Osteocyte (in vitro differentiated cells): Measurements from ENCODE around the gene PRELP. TPM values are rescaled to one million over a fixed set of nuclear protein-coding genes. Genes with fewer than 3 reads are reported as not detected.

Experiments
- DNase-seq: peaks from one replicate; pipeline ENCODE4 v3.0.0; 2021; ENCODE audit warnings: mixed read lengths; ENCODE audit not compliant: unreplicated experiment; ENCODE audit errors: extremely low spot score
- H3K27ac Mint-ChIP-seq: one replicate; pipeline ENCODE4 v1.8.0; 2021; ENCODE audit warnings: mild to moderate bottlenecking, mixed read lengths; ENCODE audit not compliant: unreplicated experiment
- H3K27me3 Mint-ChIP-seq: one replicate; pipeline ENCODE4 v1.8.0; 2021; ENCODE audit warnings: mixed read lengths; ENCODE audit not compliant: unreplicated experiment
- H3K36me3 Mint-ChIP-seq: one replicate; pipeline ENCODE4 v1.8.0; 2021; ENCODE audit warnings: mixed read lengths; ENCODE audit not compliant: unreplicated experiment
- H3K4me1 Mint-ChIP-seq: one replicate; pipeline ENCODE4 v1.8.0; 2021; ENCODE audit warnings: mixed read lengths; ENCODE audit not compliant: unreplicated experiment
- H3K4me3 Mint-ChIP-seq: one replicate; pipeline ENCODE4 v1.8.0; 2021; ENCODE audit warnings: mild to moderate bottlenecking, moderate library complexity, mixed read lengths; ENCODE audit not compliant: unreplicated experiment
- H3K9me3 Mint-ChIP-seq: one replicate; pipeline ENCODE4 v1.8.0; 2021; ENCODE audit warnings: mixed read lengths; ENCODE audit not compliant: unreplicated experiment
- CTCF ChIP-seq: fragments of 200-600 bp; sonication (generic); IDR thresholded peaks from 2 replicates; pipeline ENCODE4 v1.5.0; 2021; ENCODE audit warnings: antibody characterized with exemption, mild to moderate bottlenecking, moderate library complexity
- total RNA-seq: library from RNA; stranded (reverse); gene quantifications from 2 replicates; pipeline ENCODE4 v1.2.1, GENCODE V29; 2021

PRELP gene
- total RNA-seq, 1 donor from 2014 or later, result 1.0 TPM

GRCh38 chr1:203480084-203480483, 4.5 kb downstream of the PRELP start:
- Mint-ChIP-seq H3K4me3 (no peak overlapping the region), H3K27ac (peak overlapping the region; percentile 91), H3K4me1 (peaks cover 66% of the 10 kb centered on the region), H3K27me3 (no peaks in the 10 kb centered on the region), H3K9me3 (no peaks in the 10 kb centered on the region), H3K36me3 (no peaks in the 10 kb centered on the region)
- no peak for DNase-seq
- TF ChIP-seq CTCF, result no peak

GRCh38 chr1:203480525-203481084, 5.0 kb downstream of the PRELP start:
- Mint-ChIP-seq H3K27me3 (no peaks in the 10 kb centered on the region), H3K4me3 (no peak overlapping the region), H3K4me1 (peaks cover 62% of the 10 kb centered on the region), H3K27ac (peak overlapping the region; percentile 91), H3K36me3 (no peaks in the 10 kb centered on the region), H3K9me3 (no peaks in the 10 kb centered on the region)
- TF ChIP-seq CTCF, result no peak
- peak; percentile 88 for DNase-seq

GRCh38 chr1:203481196-203481595, 5.6 kb downstream of the PRELP start:
- Mint-ChIP-seq H3K4me3 (no peak overlapping the region), H3K36me3 (no peaks in the 10 kb centered on the region), H3K27ac (no peak overlapping the region), H3K4me1 (peaks cover 56% of the 10 kb centered on the region), H3K9me3 (no peaks in the 10 kb centered on the region), H3K27me3 (no peaks in the 10 kb centered on the region)
- no peak for TF ChIP-seq CTCF
- no peak for DNase-seq

- H3K4me3 Mint-ChIP-seq, result no peak overlapping the region
- TF ChIP-seq CTCF, result no peak
- peaks cover 9% of the 10 kb centered on the region for H3K27me3 Mint-ChIP-seq
- no peak for DNase-seq
- no peaks in the 10 kb centered on the region for H3K36me3 Mint-ChIP-seq
- no peaks in the 10 kb centered on the region for H3K9me3 Mint-ChIP-seq
- H3K4me1 Mint-ChIP-seq, result peaks cover 11% of the 10 kb centered on the region
- peak overlapping the region; percentile 85 for H3K27ac Mint-ChIP-seq
Measured at GRCh38 chr1:203486618-203487370, 11.2 kb downstream of the PRELP start.

- H3K36me3 Mint-ChIP-seq, result no peaks in the 10 kb centered on the region
- peaks cover 13% of the 10 kb centered on the region for H3K27me3 Mint-ChIP-seq
- DNase-seq, result no peak
- no peak for TF ChIP-seq CTCF
- no peak overlapping the region for H3K4me3 Mint-ChIP-seq
- no peak overlapping the region for H3K27ac Mint-ChIP-seq
- H3K4me1 Mint-ChIP-seq, result peaks cover 10% of the 10 kb centered on the region
- H3K9me3 Mint-ChIP-seq, result no peaks in the 10 kb centered on the region
Measured at GRCh38 chr1:203488539-203488938, 12.9 kb downstream of the PRELP start.
